ENCODE results near the gene ARID3B. TPM values are rescaled to one million over a fixed set of nuclear protein-coding genes. Genes with fewer than 3 reads are reported as not detected.
A peak's percentile ranks its signal among the peaks of the same experiment; 100 is the strongest.

ARID3B gene
- total RNA-seq, 1 experiment from 2014 or later: 36.1 TPM

DNA sequence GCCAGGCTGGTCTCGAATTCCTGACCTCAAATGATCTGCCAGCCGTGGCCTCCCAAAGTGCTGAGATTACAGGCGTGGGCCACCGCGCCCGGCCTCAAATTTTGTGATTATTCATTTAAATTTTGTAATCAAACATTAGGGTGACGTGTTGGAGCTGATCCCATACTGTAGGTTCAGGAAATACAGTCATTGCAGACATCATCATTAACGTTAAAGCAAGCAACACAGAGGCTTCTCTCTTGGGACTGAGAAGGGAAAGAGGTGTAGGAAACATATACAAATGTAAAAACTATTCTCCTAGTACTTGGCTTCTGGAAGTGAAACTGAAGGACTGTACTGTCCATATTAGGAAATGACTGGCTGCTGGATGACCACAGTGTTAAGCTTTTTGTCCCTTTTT, 11.1 kb upstream of the ARID3B start:
- CTCF ChIA-PET: interaction anchor here (0.7 kb wide), 1 partner anchor 11 kb away, joined by 3 read pairs; no protein-coding TSS in a partner anchor
- no peak overlapping the region for H3K4me3 Mint-ChIP-seq (ENCODE audit: unreplicated experiment)
- no peaks in the 10 kb centered on the region for H3K9me3 ChIP-seq
- intact Hi-C loops (cut with micrococcal nuclease; ENCODE audit: unreplicated experiment): no loop called here
- no peaks in the 10 kb centered on the region for H3K36me3 ChIP-seq (ENCODE audit: control insufficient read depth, insufficient read depth, low read length)
- no TSS peak for BruUV-seq (replicated peaks)
- no peak overlapping the region for H3K4me3 ChIP-seq (ENCODE audit: low read depth, low read length)
- TF ChIP-seq, protein P1, sequence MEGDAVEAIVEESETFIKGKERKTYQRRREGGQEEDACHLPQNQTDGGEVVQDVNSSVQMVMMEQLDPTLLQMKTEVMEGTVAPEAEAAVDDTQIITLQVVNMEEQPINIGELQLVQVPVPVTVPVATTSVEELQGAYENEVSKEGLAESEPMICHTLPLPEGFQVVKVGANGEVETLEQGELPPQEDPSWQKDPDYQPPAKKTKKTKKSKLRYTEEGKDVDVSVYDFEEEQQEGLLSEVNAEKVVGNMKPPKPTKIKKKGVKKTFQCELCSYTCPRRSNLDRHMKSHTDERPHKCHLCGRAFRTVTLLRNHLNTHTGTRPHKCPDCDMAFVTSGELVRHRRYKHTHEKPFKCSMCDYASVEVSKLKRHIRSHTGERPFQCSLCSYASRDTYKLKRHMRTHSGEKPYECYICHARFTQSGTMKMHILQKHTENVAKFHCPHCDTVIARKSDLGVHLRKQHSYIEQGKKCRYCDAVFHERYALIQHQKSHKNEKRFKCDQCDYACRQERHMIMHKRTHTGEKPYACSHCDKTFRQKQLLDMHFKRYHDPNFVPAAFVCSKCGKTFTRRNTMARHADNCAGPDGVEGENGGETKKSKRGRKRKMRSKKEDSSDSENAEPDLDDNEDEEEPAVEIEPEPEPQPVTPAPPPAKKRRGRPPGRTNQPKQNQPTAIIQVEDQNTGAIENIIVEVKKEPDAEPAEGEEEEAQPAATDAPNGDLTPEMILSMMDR (IDR thresholded peaks at IDR 0.05; ENCODE audit: insufficient read depth in 1 of 2, low read depth in 1 of 2, low read length in 1 of 2, severe bottlenecking in 1 of 2, unreplicated experiment in 1 of 2): no peak
- H3K27ac Mint-ChIP-seq (ENCODE audit: unreplicated experiment): no peak overlapping the region
- H3K4me1 ChIP-seq: peaks cover 15% of the 10 kb centered on the region
- H3K4me1 Mint-ChIP-seq (ENCODE audit: low read depth, unreplicated experiment): peaks cover 12% of the 10 kb centered on the region
- no peaks in the 10 kb centered on the region for H3K27me3 Mint-ChIP-seq (ENCODE audit: insufficient read depth, unreplicated experiment)
- DNase-seq: no peak
- H3K36me3 Mint-ChIP-seq (ENCODE audit: insufficient read depth, unreplicated experiment): no peaks in the 10 kb centered on the region
- no peaks in the 10 kb centered on the region for H3K9me3 Mint-ChIP-seq (ENCODE audit: unreplicated experiment)
- no peaks in the 10 kb centered on the region for H3K27me3 ChIP-seq (replicated peaks; ENCODE audit: control insufficient read depth, insufficient read depth, low read length)
- POLR2A ChIA-PET: interaction anchor here (0.6 kb wide), 1 partner anchor 1826 kb away, joined by 4 read pairs; no protein-coding TSS in a partner anchor

DNA sequence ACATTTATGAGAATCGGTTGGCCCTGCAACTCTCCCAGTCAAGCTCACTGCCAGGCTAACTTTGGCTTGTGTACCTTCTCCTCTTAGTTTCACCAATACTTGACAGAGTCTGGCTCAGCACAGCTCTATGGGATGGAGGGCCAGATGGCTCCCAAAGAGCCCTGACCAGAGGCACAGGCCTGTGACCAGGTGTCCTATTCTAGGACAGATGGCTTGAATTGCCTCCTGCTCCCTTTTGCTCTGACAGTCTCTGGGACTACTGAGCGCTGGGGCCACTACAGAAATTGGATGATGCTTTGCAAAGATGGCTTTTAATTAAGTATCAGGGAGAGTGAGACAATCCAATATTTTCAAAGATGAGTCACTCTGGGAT, 10.3 kb upstream of the ARID3B start:
- H3K27ac Mint-ChIP-seq (ENCODE audit: unreplicated experiment): peak overlapping the region; percentile 51
- ChIA-PET CTCF (interaction anchor here (0.7 kb wide), 1 partner anchor 99 kb away, joined by 3 read pairs; no protein-coding TSS in a partner anchor), POLR2A (interaction anchor here (0.6 to 0.7 kb wide), 2 partner anchors 10 to 1825 kb away, joined by 4 to 5 read pairs; partner anchors contain the start of gene ARID3B)
- BruUV-seq (replicated peaks): no TSS peak
- H3K4me1 ChIP-seq: peaks cover 15% of the 10 kb centered on the region
- H3K4me3 ChIP-seq (ENCODE audit: low read depth, low read length): no peak overlapping the region
- no peaks in the 10 kb centered on the region for H3K9me3 ChIP-seq
- H3K9me3 Mint-ChIP-seq (ENCODE audit: unreplicated experiment): no peaks in the 10 kb centered on the region
- no peaks in the 10 kb centered on the region for H3K27me3 Mint-ChIP-seq (ENCODE audit: insufficient read depth, unreplicated experiment)
- H3K4me3 Mint-ChIP-seq (ENCODE audit: unreplicated experiment): no peak overlapping the region
- intact Hi-C loops (cut with micrococcal nuclease; ENCODE audit: unreplicated experiment): no loop called here
- TF ChIP-seq, protein P1 (IDR thresholded peaks at IDR 0.05; ENCODE audit: insufficient read depth in 1 of 2, low read depth in 1 of 2, low read length in 1 of 2, severe bottlenecking in 1 of 2, unreplicated experiment in 1 of 2): no peak
- no peaks in the 10 kb centered on the region for H3K36me3 Mint-ChIP-seq (ENCODE audit: insufficient read depth, unreplicated experiment)
- H3K36me3 ChIP-seq (ENCODE audit: control insufficient read depth, insufficient read depth, low read length): no peaks in the 10 kb centered on the region
- H3K27me3 ChIP-seq (replicated peaks; ENCODE audit: control insufficient read depth, insufficient read depth, low read length): no peaks in the 10 kb centered on the region
- no peak for DNase-seq
- peaks cover 12% of the 10 kb centered on the region for H3K4me1 Mint-ChIP-seq (ENCODE audit: low read depth, unreplicated experiment)

DNA sequence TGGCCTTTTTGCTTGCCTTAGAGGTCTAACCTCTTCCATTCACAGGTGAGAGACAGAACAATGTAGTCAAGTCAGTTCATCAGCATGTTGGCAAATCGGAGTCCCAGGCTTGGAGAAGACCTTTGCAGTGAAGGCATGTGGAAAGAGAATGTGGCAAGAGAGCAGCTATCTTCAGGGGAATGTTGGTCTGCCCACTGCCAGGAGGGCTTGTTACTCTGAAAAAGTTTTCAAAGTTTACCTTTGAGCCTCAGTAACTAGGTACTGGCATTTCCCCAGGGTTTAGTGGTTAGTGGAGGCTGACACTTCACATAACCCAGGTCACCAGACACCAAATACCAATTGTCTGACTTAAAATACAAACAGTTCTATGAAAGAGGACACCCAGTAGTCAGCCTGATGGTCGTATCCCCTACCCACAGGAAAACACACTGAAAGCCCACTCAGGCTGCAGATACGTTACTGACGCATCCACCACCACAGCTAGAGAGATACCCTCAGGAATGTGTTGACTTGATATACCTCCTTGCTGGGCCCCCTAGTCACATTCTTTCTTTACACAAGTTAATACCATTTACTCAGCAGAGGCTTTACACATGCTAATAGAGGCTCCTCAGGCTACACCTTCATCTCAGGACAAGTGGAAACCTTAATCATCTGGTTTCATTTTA, 9.7 kb upstream of the ARID3B start:
- Histone ChIP-seq H3K27me3 (replicated peaks; ENCODE audit: control insufficient read depth, insufficient read depth, low read length) (no peaks in the 10 kb centered on the region), H3K4me1 (peaks cover 15% of the 10 kb centered on the region), H3K9me3 (no peaks in the 10 kb centered on the region), H3K4me3 (ENCODE audit: low read depth, low read length) (no peak overlapping the region), H3K36me3 (ENCODE audit: control insufficient read depth, insufficient read depth, low read length) (no peaks in the 10 kb centered on the region)
- Mint-ChIP-seq H3K4me1 (ENCODE audit: low read depth, unreplicated experiment) (peaks cover 12% of the 10 kb centered on the region), H3K27ac (ENCODE audit: unreplicated experiment) (peak overlapping the region; percentile 51), H3K27me3 (ENCODE audit: insufficient read depth, unreplicated experiment) (no peaks in the 10 kb centered on the region), H3K36me3 (ENCODE audit: insufficient read depth, unreplicated experiment) (no peaks in the 10 kb centered on the region), H3K9me3 (ENCODE audit: unreplicated experiment) (no peaks in the 10 kb centered on the region), H3K4me3 (ENCODE audit: unreplicated experiment) (no peak overlapping the region)
- DNase-seq: peak; percentile 40 to 47
- BruUV-seq (replicated peaks): no TSS peak
- TF ChIP-seq, protein P1 (IDR thresholded peaks at IDR 0.05; ENCODE audit: insufficient read depth in 1 of 2, low read depth in 1 of 2, low read length in 1 of 2, severe bottlenecking in 1 of 2, unreplicated experiment in 1 of 2): no peak
- ChIA-PET POLR2A (no interaction called here), CTCF (interaction anchor here (0.7 kb wide), 1 partner anchor 100 kb away, joined by 3 read pairs; no protein-coding TSS in a partner anchor)
- intact Hi-C loops (cut with micrococcal nuclease; ENCODE audit: unreplicated experiment): no loop called here

Measured in Caco-2 (cell line).